ENCODE data around the gene OR2W1.

GRCh38 chr6:29017428-29017802 is 27.6 kb downstream of the OR2W1 start:
- no peak for TF ChIP-seq EP300 (IDR thresholded peaks at IDR 0.05)
- TF ChIP-seq POLR2A (IDR thresholded peaks at IDR 0.05; ENCODE audit: low read depth) = no peak
- no peak for TF ChIP-seq CTCF (IDR thresholded peaks at IDR 0.05)
- no peak for TF ChIP-seq POLR2AphosphoS5 (IDR thresholded peaks at IDR 0.05)
